GM21619 (cell line): ENCODE measurements around the gene LYSMD3.
A peak's percentile ranks its signal among the peaks of the same experiment; 100 is the strongest.

Source experiments
- ATAC-seq: cut with Tn5 transposase; IDR thresholded peaks from one replicate; pipeline ENCODE4 v1.9.1; 2021; ENCODE audit not compliant: unreplicated experiment

LYSMD3 gene

GRCh38 chr5:90483206-90483605 is 46.2 kb downstream of the LYSMD3 start:
- ATAC-seq, result no peak

GRCh38 chr5:90480699-90481098 is 48.7 kb downstream of the LYSMD3 start:
- no peak for ATAC-seq

- no peak for ATAC-seq
Measured at GRCh38 chr5:90479611-90480385, 49.6 kb downstream of the LYSMD3 start.

GRCh38 chr5:90477621-90478215 is 51.7 kb downstream of the LYSMD3 start:
- ATAC-seq, result no peak

GRCh38 chr5:90477073-90477472 is 52.3 kb downstream of the LYSMD3 start:
- ATAC-seq, result no peak

- ATAC-seq, result no peak
Measured at GRCh38 chr5:90476391-90476790, 53.0 kb downstream of the LYSMD3 start.

- no peak for ATAC-seq
Measured at GRCh38 chr5:90475436-90475980, 53.9 kb downstream of the LYSMD3 start.

GRCh38 chr5:90474235-90475107 is 54.9 kb downstream of the LYSMD3 start, which contains the start of the genes MBLAC2 and POLR3G:
TSS of gene MBLAC2 (minus strand) at chr5:90474771. CDS start at chr5:90474292, 479 bp downstream.
TSS of gene POLR3G (plus strand) at chr5:90474864. CDS start at chr5:90485568, 10,704 bp downstream.
- ATAC-seq, result peak; percentile 82

- ATAC-seq, result peak; percentile 9
Measured at GRCh38 chr5:90473396-90474234, 55.8 kb downstream of the LYSMD3 start.

GRCh38 chr5:90472783-90473395 is 56.5 kb downstream of the LYSMD3 start:
- ATAC-seq, result no peak
